GM12878 (cell line): ENCODE results near the gene TOP2B. TPM values are rescaled to one million over a fixed set of nuclear protein-coding genes. Genes with fewer than 3 reads are reported as not detected.

Experiments
- BMI1 ChIP-seq: fragments of 450-650 bp; IDR thresholded peaks from 2 replicates; pipeline ENCODE4 v1.6.1; 2016; ENCODE audit warnings: mild to moderate bottlenecking, moderate library complexity, borderline replicate concordance
- BRCA1 ChIP-seq: IDR thresholded peaks from 2 replicates; pipeline ENCODE4 v1.6.1; 2011; ENCODE audit warnings: low read depth, low read length, improper control_type of control experiment
- CBX5 ChIP-seq: sonication (generic); IDR thresholded peaks from 2 replicates; pipeline ENCODE4 v1.6.1; 2016; ENCODE audit warnings: low read depth, moderate library complexity, mild to moderate bottlenecking, inconsistent platforms
- ETV6 ChIP-seq, 2 experiments: fragments of 450-650 bp in 1 of 2; IDR thresholded peaks in 1 of 2; conservative IDR thresholded peaks in 1 of 2; 2 replicates each; pipeline ENCODE4 v1.6.1; 2014; ENCODE audit warnings: antibody characterized with exemption in 1 of 2, borderline replicate concordance in 1 of 2, low read depth in 1 of 2, mild to moderate bottlenecking in 1 of 2, moderate library complexity in 1 of 2
- GABPA ChIP-seq: IDR thresholded peaks from 2 replicates; pipeline ENCODE4 v1.6.1; 2014; ENCODE audit warnings: antibody characterized with exemption, low read depth, mild to moderate bottlenecking, inconsistent platforms
- HDAC2 ChIP-seq: fragments of 200-600 bp; sonication (generic); IDR thresholded peaks from 2 replicates; pipeline ENCODE4 v1.6.1; 2017
- IKZF1 ChIP-seq: fragments of 450-650 bp; conservative IDR thresholded peaks from 2 replicates; pipeline ENCODE4 v1.6.1; 2017; ENCODE audit warnings: antibody characterized with exemption, mild to moderate bottlenecking
- MTA2 ChIP-seq: fragments of 450-650 bp; IDR thresholded peaks from 2 replicates; pipeline ENCODE4 v1.6.1; 2016; ENCODE audit warnings: low read depth, mild to moderate bottlenecking, moderate library complexity
- MTA3 ChIP-seq: IDR thresholded peaks from 2 replicates; pipeline ENCODE4 v1.6.1; 2012; ENCODE audit warnings: low read length, inconsistent platforms, borderline replicate concordance
- NFXL1 ChIP-seq: fragments of 450-650 bp; IDR thresholded peaks from 2 replicates; pipeline ENCODE4 v1.6.1; 2017; ENCODE audit warnings: antibody characterized with exemption, mild to moderate bottlenecking, borderline replicate concordance
- RFX5 ChIP-seq: IDR thresholded peaks from 2 replicates; pipeline ENCODE4 v1.6.1; 2011; ENCODE audit warnings: low read depth, low read length, improper control_type of control experiment
- SMARCA5 ChIP-seq: fragments of 450-650 bp; IDR thresholded peaks from 2 replicates; pipeline ENCODE4 v1.6.1; 2017; ENCODE audit warnings: mild to moderate bottlenecking
- SREBF1 ChIP-seq: IDR thresholded peaks from 2 replicates; pipeline ENCODE4 v1.6.1; 2012; ENCODE audit warnings: mild to moderate bottlenecking, low read length
- STAT1 ChIP-seq: fragments of 450-650 bp; conservative IDR thresholded peaks from 2 replicates; pipeline ENCODE4 v1.6.1; 2014; ENCODE audit warnings: antibody characterized with exemption, mild to moderate bottlenecking
- ZNF207 ChIP-seq: fragments of 450-650 bp; IDR thresholded peaks from 2 replicates; pipeline ENCODE4 v1.6.1; 2014; ENCODE audit warnings: antibody characterized with exemption, mild to moderate bottlenecking, borderline replicate concordance
- ZNF622 ChIP-seq: fragments of 450-650 bp; IDR thresholded peaks from 2 replicates; pipeline ENCODE4 v1.6.1; 2017; ENCODE audit warnings: mild to moderate bottlenecking, inconsistent platforms
- polyA plus RNA-seq, 11 experiments: library from polyadenylated mRNA; depleted of rRNA in 4 of 11; unstranded in 6 of 11; stranded (reverse) in 5 of 11; fragments of >200 nt; fragmentation: Nextera tagmentation in 4 of 11; fragmentation: Illumina TruSeq in 1 of 11; extraction: Ambion mirVana in 4 of 11; extraction: Trizol in 1 of 11; gene quantifications; 1 replicate in 1 of 11; 2 replicates in 10 of 11; pipeline versions ENCODE4 v1.2.1 to v1.2.3, GENCODE V29; 2011 to 2016; ENCODE audit warnings: inconsistent platforms in 2 of 11, missing spikeins in 2 of 11, low read depth in 1 of 11
- total RNA-seq, 4 experiments: library from RNA; depleted of rRNA in 3 of 4; stranded (reverse); fragments of >200 nt in 3 of 4; fragmentation: Illumina TruSeq in 1 of 4; extraction: Trizol in 1 of 4; gene quantifications; 2 replicates each; pipeline versions ENCODE4 v1.2.1 to v1.2.3, GENCODE V29; 2013 to 2021
- TF ChIP-seq, protein P1 (sequence below): fragments of 450-650 bp; IDR thresholded peaks from 2 replicates; pipeline ENCODE4 v1.6.1; 2017; ENCODE audit warnings: low read depth, mild to moderate bottlenecking, moderate library complexity
- TF ChIP-seq, protein P2 (sequence below): fragments of 450-650 bp; IDR thresholded peaks from 2 replicates; pipeline ENCODE4 v1.6.1; 2018; ENCODE audit warnings: mild to moderate bottlenecking, low read depth, moderate library complexity; ENCODE audit not compliant: partially characterized antibody
- TF ChIP-seq, protein P3 (sequence below): IDR thresholded peaks from 2 replicates; pipeline ENCODE4 v1.6.1; 2011; ENCODE audit warnings: borderline replicate concordance, low read depth, mild to moderate bottlenecking, moderate library complexity, low read length; ENCODE audit not compliant: insufficient read depth, poor library complexity, severe bottlenecking
- TF ChIP-seq, protein P4 (sequence below): fragments of 450-650 bp; IDR thresholded peaks from 2 replicates; pipeline ENCODE4 v1.6.1; 2016; ENCODE audit warnings: mild to moderate bottlenecking

Gene TOP2B
- total and polyA plus RNA-seq, 10 of the 15 experiments (the other 5 are each of a cell fraction or from before 2014, with no cell fraction given), result 28.6 to 134 (median 83.4) TPM

DNA sequence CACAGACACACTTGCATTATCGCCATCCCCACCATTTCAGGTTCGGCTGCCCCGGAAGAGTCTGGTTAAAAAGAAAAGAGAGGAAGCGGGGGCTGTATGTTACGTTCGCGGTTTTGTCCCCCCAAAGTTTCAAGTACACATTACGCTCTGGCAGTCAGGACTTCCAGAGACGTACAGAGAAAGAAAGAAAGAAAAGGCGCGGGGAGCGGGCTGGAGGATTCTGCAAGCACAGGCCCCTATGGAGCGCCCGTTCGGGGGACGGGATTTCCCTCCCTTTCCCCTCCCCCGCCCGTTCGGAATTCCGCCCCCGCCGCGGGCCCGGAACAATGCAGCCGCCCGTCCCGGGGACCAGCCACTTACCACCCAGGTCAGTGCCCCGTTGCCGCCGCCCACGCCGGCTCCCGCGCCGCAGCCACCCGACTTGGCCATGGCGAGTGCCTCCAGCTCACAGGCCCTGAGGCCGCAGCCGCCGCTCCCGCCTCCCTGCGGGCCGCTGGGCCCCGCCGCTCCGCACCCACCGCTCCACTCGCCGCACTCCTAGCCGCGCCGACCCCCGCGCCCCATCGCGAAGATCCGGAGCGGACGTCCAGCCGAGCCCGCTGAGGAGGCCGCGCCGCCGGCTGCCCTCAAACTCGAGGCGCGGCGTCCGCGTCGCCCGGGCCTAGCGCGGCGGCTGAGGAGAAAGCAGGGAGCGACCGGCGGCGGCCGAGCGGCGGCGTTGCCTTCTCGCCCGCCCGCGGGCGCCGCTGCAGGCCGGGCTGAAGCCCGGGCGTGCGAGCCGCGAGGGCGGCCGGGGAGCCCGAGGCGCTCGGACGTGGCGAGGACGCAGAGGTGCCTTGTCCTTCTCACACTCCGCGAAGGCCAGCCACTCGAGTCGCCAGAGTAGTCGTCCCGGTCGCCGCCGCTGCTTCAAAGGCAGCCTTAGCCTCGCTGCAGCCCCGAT, 567 bp downstream of the TOP2B start (continued):
- TF ChIP-seq, protein P1, sequence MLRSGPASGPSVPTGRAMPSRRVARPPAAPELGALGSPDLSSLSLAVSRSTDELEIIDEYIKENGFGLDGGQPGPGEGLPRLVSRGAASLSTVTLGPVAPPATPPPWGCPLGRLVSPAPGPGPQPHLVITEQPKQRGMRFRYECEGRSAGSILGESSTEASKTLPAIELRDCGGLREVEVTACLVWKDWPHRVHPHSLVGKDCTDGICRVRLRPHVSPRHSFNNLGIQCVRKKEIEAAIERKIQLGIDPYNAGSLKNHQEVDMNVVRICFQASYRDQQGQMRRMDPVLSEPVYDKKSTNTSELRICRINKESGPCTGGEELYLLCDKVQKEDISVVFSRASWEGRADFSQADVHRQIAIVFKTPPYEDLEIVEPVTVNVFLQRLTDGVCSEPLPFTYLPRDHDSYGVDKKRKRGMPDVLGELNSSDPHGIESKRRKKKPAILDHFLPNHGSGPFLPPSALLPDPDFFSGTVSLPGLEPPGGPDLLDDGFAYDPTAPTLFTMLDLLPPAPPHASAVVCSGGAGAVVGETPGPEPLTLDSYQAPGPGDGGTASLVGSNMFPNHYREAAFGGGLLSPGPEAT, result 0 out of 2 replicates have a peak, but pooled peaks have one; percentile 45
- TF ChIP-seq BMI1 (no peak), ZNF622 (no peak), STAT1 (peak; percentile 87; the same call in 1 of the 2 replicates), ETV6 (conservative IDR thresholded peaks at IDR 0.05 in 1 of 2, IDR thresholded peaks at IDR 0.05 in 1 of 2; ENCODE audit: borderline replicate concordance in 1 of 2, low read depth in 1 of 2) (peak in 1 of 2 experiments; percentile 54; a peak in 2 of 4 replicates), RFX5 (no peak), MTA3 (0 out of 2 replicates have a peak, but pooled peaks have one; percentile 69), GABPA (peak; percentile 67; the same call in 1 of the 2 replicates), SREBF1 (no peak), BRCA1 (no peak), HDAC2 (no peak), MTA2 (no peak), IKZF1 (peak; percentile 53), SMARCA5 (peak; percentile 86), CBX5 (0 out of 2 replicates have a peak, but pooled peaks have one; percentile 12), ZNF207 (no peak), NFXL1 (no peak)
- TF ChIP-seq, protein P2, sequence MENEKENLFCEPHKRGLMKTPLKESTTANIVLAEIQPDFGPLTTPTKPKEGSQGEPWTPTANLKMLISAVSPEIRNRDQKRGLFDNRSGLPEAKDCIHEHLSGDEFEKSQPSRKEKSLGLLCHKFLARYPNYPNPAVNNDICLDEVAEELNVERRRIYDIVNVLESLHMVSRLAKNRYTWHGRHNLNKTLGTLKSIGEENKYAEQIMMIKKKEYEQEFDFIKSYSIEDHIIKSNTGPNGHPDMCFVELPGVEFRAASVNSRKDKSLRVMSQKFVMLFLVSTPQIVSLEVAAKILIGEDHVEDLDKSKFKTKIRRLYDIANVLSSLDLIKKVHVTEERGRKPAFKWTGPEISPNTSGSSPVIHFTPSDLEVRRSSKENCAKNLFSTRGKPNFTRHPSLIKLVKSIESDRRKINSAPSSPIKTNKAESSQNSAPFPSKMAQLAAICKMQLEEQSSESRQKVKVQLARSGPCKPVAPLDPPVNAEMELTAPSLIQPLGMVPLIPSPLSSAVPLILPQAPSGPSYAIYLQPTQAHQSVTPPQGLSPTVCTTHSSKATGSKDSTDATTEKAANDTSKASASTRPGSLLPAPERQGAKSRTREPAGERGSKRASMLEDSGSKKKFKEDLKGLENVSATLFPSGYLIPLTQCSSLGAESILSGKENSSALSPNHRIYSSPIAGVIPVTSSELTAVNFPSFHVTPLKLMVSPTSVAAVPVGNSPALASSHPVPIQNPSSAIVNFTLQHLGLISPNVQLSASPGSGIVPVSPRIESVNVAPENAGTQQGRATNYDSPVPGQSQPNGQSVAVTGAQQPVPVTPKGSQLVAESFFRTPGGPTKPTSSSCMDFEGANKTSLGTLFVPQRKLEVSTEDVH, result no peak
- TF ChIP-seq, protein P3, sequence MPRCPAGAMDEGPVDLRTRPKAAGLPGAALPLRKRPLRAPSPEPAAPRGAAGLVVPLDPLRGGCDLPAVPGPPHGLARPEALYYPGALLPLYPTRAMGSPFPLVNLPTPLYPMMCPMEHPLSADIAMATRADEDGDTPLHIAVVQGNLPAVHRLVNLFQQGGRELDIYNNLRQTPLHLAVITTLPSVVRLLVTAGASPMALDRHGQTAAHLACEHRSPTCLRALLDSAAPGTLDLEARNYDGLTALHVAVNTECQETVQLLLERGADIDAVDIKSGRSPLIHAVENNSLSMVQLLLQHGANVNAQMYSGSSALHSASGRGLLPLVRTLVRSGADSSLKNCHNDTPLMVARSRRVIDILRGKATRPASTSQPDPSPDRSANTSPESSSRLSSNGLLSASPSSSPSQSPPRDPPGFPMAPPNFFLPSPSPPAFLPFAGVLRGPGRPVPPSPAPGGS, result no peak
- TF ChIP-seq, protein P4, sequence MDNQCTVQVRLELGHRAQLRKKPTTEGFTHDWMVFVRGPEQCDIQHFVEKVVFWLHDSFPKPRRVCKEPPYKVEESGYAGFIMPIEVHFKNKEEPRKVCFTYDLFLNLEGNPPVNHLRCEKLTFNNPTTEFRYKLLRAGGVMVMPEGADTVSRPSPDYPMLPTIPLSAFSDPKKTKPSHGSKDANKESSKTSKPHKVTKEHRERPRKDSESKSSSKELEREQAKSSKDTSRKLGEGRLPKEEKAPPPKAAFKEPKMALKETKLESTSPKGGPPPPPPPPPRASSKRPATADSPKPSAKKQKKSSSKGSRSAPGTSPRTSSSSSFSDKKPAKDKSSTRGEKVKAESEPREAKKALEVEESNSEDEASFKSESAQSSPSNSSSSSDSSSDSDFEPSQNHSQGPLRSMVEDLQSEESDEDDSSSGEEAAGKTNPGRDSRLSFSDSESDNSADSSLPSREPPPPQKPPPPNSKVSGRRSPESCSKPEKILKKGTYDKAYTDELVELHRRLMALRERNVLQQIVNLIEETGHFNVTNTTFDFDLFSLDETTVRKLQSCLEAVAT, result peak; percentile 36; the same call in 1 of the 2 replicates
